HG02571 (cell line): ENCODE measurements around the gene BARX1.

ENCODE experiments used
- ATAC-seq: cut with Tn5 transposase; IDR thresholded peaks from one replicate; pipeline ENCODE4 v1.9.1; 2021; ENCODE audit warnings: mild to moderate bottlenecking, moderate library complexity; ENCODE audit not compliant: unreplicated experiment

Gene BARX1

GRCh38 chr9:93902780-93903655 lies 52.1 kb downstream of the BARX1 start:
- no peak for ATAC-seq

GRCh38 chr9:93902051-93902779 lies 52.9 kb downstream of the BARX1 start:
- no peak for ATAC-seq
